Pons (tissue), 1 donor: Measurements from ENCODE around the gene CRNKL1.
A peak's percentile ranks its signal among the peaks of the same experiment; 100 is the strongest.
"Not testable (repeated sequence)": the region's sequence is repeated elsewhere in the genome, so short reads cannot be mapped to it uniquely, and the experiment has no call there.

Experiments
- DNase-seq: peaks from one replicate; pipeline ENCODE4 v3.0.0-alpha.2; 2016; ENCODE audit warnings: low spot score

The CRNKL1 gene

GRCh38 chr20:20010639-20011500 lies 41.4 kb downstream of the CRNKL1 start:
- peak; percentile 74 for DNase-seq

DNA sequence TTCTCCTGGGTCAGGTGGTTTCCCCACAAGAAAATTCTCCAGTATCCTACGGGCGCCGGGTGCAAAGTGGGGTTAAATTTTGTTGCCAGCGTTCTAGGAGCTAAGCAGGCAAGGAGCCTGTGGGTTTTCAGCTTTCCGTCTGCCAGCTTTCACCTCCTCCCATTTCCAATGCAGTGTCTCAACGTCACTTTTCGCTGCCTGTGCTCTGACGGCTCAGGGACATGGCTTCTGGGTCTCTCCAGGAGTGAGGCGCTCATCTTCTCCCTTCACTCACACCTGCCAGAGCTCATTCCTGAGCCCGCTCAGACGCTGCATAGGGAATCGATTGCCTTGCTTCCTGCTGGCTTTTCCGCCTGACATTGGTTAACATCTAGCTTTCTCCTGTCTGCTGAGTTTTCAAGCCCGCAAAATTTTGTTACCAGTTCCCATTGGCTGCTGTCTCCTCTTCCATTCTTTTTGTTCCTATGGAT lies 42.4 kb downstream of the CRNKL1 start:
- no peak for DNase-seq

DNA sequence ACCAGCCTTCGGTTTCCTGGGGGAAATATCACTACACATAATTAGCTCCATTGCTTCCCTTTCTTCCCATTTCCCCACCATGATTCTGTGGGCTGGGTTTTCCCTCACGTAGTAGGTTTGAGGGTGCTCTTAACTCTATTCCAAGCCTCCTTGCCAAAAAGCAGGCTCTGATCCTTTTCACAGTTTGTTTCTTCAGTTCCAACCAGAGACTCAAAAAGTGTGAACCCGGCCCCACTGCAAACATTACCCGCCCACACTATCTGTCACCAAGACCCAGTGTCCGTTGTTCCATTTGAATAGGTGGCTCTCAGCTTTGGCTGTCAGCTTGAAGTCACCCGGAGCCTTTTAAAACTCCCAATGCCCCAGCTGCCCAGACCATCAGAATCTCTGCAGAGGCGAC lies 46.9 kb downstream of the CRNKL1 start:
- no peak for DNase-seq

DNA sequence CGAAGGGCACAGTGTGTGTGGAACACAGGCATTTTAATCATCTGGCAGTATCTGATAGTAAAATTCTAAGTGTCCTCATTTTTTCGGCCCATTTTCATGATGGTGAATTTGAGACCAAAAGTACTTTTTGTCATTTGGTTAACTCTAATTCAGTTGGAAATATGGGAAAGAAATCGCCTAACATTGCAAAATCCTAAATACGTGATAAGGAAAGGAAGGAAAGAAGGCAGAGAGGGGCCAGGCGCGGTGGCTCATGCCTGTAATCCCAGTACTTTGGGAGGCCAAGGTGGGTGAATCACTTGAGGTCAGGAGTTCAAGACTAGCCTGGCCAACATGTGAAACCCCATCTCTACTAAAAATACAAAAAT lies 48.3 kb downstream of the CRNKL1 start:
- not testable (repeated sequence) for DNase-seq

- peak; percentile 84 for DNase-seq
Measured at GRCh38 chr20:20003031-20003954, 49.0 kb downstream of the CRNKL1 start.

GRCh38 chr20:20002101-20002998 lies 49.9 kb downstream of the CRNKL1 start:
- no peak for DNase-seq

GRCh38 chr20:20000211-20000968 lies 51.9 kb downstream of the CRNKL1 start:
- no peak for DNase-seq

DNA sequence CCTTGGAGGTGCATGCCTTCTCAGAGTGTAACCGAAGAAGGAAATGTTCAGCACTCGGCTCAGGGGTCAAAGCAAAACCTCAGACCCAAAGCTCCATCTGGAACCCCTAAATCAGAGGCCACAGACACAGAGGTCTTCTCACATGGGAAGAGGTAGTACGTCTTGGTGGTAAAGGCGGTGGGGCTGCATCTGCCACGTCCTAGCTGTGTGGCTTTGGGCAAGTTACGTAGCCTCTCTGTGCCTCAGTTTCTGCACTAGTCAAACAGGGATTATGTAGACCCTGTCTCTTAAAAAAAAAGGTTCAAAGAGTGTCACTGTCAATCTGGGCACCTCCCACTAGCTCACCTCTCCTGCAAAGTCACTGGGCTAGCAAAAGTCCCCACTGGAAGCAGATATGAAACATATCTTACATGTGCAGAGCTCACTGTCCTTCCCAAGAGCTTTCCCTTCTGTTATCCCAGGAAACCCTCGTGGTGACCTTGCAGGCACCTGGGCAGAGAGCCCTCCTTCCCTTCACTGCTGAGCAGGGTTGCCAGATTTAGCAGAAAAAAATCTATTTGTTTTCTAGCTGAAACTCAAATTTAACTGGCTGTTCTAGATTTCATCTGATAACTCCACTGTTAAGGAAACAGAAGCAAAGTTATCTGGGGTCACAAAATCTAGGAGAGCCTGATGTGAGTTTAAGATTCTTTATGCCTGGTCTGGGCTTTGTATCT lies 53.1 kb downstream of the CRNKL1 start:
- DNase-seq: no peak

DNA sequence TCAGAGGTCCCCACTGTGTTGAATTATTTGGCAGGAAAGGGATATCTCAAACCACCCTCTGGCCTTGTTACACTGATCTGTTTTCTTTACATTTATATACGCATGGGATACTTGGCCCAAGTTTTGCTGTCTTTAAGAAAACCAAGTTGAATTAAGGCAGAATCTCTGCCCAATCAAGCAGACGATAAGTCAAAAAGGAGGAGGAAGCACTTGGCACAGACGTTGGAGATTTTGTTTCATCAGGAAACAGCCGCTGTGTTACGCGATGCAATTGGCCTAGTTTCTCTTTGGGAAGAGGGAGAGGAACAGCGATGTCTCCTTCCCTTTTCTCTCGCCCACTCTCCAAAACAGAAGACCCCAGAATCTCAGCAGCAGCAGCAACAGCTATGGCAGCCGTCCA lies 55.3 kb downstream of the CRNKL1 start:
- no peak for DNase-seq

GRCh38 chr20:19996222-19996621 lies 56.0 kb downstream of the CRNKL1 start:
- no peak for DNase-seq

DNA sequence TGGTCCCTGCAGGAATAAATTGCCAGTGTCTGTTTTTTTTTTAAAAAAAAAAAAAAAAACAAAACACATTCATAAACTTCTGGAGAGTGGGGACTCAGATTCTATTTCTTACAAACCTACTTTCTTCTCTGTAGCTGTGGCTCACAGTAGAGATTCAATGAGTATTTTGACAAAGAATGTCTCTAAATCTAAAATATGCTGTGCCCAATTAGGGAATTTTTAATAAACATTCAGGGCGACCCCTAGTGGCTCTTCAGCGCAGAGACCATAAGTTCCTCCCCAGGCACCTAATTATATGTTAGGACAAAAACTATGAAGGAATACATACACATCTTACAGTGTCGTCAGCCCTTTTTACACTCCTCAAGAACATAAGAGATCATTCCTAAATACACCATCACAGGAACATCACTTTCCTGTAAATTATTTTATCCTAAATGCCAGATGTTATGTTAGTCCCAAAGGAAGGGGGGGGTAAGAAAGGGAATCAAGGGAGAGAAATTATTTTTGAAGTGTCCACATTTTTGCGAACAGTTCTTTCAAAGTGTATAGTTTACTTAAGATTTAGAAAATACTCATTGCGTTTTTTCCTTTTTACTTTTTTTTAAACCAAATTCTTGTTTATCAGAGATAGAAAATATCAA lies 56.9 kb downstream of the CRNKL1 start:
- peak; percentile 83 for DNase-seq

DNA sequence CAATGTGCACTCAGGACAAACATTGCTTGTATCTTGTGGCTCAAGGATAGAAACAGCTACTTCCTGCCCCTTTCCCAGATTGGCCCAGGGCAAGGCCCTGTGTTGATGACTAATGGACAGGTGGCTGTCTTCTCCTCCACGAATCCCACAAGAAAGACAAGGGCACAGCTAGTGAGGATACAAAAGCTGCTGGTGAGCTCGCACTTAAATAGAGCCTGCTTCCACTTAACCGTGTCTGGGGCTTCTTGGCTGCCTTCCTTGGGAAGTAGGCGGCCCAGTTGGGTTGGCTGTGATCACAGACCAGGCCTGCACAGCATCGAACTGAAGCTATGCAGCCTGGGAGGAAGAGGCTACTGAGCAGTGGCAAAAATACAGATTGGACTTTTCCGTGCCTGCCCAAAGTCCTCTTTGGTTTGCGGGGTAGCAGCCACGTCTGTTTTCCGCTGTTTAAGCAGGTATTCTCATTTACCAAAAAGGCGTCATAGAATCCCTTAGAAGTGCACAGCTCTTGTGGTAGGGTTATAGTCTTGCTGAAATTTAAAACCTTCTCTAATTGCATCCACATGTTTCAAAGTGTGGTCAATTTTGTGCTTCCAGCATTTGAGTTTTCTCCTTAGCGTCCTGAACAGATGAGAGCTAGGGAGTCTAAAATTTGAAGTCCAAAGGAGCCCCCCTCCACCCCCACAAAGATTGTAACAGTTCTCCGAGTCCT lies 58.2 kb downstream of the CRNKL1 start:
- DNase-seq: no peak

GRCh38 chr20:19992996-19993908 lies 59.0 kb downstream of the CRNKL1 start:
- DNase-seq: peak; percentile 62

GRCh38 chr20:19991854-19992253 lies 60.4 kb downstream of the CRNKL1 start:
- no peak for DNase-seq

- no peak for DNase-seq
Measured at GRCh38 chr20:19991308-19991707, 61.0 kb downstream of the CRNKL1 start.

DNA sequence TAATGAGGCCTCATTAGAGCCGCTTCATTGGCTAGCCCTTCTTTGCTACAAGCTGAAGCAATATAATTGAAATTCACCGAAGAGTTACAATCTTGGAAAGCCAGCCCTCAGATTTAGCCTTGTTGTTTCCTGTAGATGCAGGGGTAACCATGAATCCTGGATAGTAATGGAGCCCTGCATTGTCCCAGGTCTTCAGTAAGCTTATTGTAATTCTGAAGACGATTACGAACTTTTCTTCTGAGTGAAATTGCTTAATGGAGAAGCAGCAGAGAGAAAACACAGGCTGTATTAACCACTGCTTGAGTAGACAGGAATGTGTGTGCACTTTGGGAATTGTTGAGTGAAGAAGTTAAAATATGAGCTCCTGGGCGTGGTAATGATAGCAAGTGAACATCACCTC lies 61.4 kb downstream of the CRNKL1 start:
- DNase-seq: no peak

- peak; percentile 78 for DNase-seq
Measured at GRCh38 chr20:19987046-19987445, 65.2 kb downstream of the CRNKL1 start.

GRCh38 chr20:19986419-19986818 lies 65.8 kb downstream of the CRNKL1 start:
- no peak for DNase-seq
